Activated CD4-positive, alpha-beta T cell treated with anti-CD3 and anti-CD28 coated beads, Interleukin-2, amount 50 U/mL, for 48 hours (primary cell): ENCODE measurements around the gene DPY19L3.
A peak's percentile ranks its signal among the peaks of the same experiment; 100 is the strongest.
"Not testable (repeated sequence)": the region's sequence is repeated elsewhere in the genome, so short reads cannot be mapped to it uniquely, and the experiment has no call there.

Source experiments
- DNase-seq, 2 experiments: peaks; one replicate each; pipeline ENCODE4 v3.0.0-alpha.2; 2020

Gene DPY19L3

DNA sequence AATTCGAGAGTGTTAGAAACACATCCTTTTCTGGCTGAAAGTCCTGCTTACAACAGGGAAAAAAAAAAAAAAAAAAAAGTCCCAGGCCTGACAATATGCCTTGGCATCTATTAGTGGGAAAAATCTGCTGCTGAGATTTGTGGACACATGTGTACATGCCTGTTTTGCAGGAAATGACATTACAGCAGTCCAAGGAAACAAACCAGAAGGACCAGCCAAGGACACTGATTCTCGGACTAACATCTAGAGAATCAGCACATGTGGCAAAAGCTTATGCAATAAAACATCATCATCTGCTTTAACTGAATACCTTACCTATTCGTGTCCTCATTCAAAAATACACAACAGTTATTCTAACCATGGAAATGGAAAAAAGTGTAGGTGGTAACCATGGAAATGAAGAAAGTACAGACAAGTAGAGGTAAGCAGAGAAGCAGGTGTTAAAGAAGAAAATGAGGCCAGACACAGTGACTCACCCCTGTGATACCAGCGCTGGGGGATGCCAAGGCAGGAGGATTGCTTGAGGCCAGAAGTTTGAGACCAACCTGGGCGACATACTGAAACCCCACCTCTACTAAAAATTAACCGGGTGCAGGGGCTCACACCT, 9.4 kb upstream of the DPY19L3 start:
- DNase-seq = peak in 1 of 2 experiments; percentile 4

DNA sequence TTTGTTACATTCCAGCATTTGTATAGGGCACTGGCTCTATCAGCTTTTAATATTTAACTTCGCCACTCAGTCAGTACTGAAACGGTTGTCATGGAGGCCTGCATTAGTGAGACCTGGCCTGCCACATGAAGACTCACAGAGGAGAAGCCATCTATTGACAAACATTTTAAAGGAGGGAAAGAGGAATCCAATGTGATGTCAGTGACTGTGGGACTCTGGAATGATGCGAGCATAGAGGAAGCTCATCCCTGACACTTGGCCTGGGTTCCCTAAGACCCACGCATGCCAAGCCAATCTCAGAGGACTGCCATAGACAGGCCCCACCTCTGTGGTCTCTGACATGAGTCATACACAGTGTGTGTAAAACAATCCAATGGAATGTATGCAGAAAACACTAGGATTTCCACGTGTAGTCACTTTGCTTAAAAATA, 7.9 kb upstream of the DPY19L3 start:
- DNase-seq = no peak

DNA sequence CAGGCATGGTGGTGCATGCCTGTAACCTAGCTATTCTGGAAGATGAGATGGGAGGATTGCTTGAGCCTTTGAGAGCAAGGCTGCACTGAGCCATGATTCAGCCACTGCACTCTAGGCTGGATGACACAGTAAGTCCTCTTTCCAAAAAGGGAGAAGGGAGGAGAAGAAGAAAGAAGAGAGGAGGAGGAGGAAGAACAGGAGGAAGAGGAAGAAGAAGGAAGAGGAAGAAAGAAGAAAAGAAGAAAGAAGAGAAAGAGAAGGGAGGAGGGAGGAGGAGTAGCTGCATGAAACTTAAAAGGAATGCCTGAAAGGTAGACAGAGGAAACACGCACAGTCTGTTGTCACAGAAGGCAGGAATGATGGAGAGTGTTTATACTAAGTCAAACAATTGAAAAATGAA, 3.6 kb upstream of the DPY19L3 start:
- no peak for DNase-seq

DNA sequence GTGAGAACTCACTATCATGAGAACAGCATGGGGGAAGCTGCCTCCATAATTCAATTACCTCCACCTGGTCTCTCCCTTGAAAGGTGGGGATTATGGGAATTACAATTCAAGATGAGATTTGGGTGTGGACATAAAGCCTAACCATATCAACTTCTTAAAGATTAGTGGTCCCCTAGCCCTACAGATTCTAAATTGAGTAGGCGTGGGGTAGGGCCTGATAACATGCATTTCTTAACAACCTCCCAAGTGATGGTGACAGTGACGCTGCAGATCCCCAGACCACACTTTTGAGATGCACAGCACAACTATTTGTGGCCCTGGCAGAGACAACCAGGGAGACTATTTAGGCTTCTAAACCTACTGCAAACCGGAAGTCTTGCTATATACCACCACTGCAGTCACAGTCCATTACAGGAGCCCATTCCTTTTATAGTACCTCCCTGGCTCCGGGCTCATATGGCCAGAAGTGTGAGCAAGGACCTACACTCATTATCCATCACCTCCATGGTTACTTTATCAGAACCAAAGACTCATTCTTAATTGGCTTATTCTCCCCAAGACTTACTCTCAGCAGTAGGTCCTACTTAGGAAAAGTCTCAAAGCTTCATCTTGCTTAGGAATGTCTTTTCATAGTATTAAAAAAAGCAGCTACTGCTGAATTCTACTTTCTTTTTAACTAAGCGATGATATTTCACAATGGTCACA, 2.1 kb upstream of the DPY19L3 start:
- DNase-seq = no peak

DNA sequence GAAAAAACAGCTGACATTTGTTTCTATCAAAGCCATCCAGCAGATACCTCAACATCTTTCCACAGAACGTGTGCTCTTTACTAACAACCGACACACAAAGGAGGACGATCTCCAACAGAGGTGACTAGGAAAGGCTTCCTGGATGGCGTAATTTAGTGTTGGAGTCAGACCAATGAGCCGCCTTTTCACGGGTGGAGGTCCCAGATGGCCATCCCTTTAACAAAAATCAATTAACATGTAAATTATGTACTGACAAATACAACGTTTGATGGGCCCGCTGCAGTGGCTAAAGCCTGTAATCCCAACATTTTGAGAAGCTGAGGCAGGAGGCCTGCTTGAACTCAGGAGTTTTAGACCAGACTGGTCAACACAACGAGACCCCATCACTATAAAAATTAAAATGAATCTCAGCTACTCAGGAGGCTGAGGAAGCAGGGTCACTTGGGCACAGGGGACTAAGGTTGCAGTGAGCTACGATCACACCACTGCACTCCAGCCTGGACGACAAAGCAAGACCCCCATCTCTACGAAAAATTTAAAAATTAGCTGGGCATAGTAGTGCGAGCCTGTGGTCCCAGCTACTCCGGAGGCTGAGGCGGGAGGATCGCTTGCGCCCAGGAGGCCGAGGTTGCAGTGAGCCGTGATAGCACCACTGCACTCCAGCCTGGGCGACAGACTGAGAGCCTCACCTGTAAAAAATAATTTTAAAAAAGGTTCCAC, 1.2 kb upstream of the DPY19L3 start:
- peak; percentile 2 to 12 for DNase-seq

DNA sequence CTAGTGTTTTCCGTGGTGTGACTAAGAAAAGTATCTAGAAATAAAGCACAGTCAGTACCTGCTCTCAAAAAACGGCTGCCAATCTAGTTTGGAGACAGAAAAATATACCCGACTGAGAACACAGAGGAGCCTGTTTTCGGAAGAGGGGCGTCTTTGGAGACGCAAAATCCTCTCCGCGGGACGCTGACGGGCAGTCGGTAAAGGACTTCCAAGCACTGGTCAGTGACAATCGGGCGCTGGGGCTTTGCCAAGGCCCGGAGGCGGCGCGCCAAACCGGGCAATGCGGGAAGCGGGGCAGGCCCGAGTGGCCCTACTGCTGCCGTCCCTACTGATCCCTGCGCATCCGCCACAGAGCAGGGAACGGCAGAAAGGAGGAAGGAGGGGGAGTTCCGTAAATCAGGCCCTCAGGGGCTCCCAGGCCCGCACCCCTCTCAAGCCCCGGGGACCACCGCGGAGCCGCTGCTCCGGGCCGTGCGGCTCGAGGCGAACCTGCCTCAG, 588 bp upstream of the DPY19L3 start:
- DNase-seq = peak; percentile 29 to 39

DNA sequence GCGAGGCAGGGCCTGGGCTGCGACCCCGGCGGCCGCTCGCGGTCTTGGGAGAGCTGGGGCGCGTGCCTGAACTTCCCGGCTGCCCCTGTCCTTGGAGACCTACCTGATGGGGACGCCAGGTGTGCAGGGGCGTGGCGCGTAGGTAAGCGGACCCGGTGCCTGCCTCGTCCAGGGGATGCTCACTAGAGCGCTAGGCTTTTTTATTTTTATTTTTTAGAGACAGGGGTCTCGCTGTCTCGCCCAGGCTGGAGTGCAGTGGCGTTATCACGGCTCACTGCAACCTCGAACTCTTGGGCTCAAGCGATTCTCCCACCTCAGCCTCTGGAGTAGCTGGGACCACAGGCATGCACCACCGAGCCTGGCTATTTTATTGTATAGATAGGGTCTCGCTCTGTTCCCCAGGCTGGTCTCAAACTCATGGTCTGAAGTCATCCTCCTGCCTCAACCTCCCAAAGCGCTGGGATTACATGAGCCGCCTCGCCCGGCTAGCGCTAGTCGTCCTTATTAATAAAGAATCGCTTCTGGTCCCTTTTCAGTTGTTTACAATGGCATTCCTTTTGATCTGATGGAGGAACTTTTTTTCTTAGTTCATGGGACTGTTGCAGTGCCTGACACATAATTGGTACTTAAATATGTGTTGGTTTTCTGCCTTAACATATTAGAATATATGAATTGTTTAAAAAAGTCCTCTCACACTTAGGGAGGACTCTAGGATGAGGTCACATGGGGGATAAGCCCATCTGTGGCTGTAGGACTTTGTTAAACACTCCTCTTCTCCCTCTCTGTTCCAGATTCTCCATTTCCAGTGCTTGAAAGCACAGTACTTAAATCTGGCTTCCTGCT, 812 bp downstream of the DPY19L3 start:
- DNase-seq = no peak

DNA sequence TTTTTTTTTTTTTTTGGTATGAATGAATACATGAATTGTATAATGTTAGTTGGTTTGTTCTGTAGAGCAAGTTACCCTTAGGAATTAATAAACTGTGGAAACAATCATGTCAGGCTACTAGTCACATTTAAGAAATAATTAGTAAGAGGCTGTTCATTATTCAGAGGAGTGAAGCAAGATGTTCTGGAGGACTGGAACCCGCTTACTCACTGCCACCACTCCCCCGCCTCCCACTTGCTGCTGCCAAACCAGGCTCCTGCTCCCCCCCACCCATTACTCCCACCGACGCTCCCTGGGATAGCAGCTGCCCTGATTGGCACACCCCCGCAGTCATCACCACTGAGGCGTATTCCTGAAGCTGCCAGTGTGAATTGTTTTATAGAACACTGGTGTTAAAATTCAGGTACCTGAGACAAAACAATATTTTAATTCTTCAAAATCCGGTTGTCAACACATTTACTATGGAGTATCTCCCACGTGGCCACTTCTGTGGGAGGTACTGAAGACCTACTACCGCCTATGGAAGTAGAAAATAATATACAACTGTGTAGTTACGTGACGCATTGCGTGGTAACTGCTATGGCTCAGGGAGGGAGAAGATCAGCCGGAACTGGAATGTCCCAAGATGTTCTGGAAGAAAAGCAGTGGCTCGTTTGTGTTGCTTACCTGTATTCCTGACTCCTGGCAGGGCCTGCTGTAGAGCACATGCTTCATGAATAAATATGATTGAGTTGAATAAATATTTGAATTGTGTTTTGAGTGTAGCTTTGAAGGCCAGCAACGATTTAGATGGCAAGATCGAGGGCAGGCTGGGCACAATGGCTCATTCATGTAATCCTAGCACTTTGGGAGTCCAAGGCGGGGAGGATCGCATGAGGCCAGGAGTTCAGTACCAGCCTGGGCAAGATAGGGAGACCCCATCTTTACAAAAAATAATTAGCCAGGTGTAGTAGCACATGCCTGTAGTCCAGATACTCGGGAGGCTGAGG, 1.7 kb downstream of the DPY19L3 start:
- DNase-seq = no peak

DNA sequence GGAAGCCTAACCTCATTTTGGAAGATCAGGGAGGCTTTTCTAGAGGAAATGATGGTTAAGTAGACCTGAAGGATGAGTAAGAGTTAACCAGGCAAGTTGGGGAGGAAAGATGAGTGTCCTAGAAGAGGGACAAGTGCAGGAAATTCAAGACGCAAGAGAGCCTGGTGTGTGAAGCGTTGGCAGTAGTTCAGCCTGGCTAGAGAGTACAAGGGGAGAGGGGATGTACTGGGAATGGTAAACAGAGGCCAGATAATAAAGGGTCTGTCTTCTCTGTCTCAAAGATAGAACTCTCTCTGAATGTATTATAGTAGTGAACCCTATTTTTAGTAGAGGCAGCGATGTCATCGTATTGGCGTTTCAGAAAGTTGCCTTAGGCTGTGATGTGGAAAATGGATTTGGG, 9.7 kb downstream of the DPY19L3 start:
- no peak for DNase-seq

DNA sequence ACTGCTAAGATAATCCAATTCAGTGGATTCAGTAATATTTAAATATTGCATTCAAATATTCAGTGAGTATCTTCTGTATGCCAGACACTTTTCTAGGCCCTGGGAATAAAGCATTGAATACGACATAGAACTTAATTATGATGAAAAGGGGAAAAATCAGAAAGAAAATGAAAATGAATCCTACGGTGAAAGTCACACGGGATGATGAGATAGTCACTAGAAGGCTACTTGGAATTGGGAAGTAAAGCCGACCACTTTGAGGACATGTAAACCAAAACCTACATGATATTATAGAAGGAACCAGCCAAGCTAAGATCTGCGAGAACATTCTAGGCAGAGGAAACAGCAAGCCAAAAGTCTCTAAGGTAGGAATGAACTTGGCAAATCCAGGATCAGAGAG, 10.1 kb downstream of the DPY19L3 start:
- no peak for DNase-seq

DNA sequence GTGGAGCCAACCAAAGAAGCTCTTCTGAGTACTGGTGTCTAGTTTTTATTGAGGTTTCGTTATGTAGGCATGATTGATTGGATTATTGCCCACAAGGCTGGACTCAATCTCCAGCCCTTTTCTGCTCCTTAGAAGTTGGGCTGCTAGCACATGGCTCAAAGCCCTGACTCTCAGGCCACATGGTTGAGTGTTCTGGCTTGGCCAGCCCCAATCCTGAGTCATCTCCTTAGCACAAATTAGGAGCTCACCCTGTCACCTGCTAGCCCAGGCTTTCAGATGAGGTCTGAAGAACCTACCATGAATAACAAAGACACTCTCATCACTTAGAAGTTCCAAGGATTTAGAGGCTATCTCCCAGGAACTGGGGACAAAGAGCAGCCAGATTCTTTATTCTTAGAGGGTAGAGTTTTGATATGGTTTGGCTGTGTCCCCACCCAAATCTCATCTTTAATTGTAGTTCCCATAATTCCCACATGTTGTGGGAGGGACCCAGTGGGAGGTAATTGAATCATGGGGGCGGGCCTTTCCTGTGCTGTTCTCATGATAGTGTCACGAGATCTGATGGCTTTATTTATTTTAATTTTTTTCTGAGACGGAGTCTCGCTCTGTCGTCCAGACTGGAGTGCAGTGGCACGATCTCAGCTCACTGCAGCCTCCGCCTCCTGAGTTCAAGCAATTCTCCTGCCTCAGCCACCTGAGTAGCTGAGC, 11.3 kb downstream of the DPY19L3 start:
- no peak for DNase-seq

DNA sequence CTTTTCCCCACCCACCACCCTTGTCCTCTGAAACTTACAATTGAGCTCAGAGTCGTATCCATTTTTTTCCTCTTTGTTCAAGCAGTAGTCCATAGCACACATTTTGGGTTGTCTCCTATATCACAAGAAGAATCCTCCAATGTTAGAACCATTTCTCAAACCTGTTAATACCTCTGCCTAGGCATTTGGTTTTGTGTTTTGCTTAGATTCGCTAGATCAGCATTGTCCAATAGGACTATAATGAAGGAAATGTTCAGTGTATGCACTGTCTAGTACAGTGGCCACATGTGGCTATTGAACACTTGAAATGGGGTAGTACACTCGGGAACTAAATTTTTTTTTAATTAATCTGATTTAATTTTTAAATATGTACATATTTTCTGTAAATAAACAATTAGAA, 12.6 kb downstream of the DPY19L3 start:
- no peak for DNase-seq

DNA sequence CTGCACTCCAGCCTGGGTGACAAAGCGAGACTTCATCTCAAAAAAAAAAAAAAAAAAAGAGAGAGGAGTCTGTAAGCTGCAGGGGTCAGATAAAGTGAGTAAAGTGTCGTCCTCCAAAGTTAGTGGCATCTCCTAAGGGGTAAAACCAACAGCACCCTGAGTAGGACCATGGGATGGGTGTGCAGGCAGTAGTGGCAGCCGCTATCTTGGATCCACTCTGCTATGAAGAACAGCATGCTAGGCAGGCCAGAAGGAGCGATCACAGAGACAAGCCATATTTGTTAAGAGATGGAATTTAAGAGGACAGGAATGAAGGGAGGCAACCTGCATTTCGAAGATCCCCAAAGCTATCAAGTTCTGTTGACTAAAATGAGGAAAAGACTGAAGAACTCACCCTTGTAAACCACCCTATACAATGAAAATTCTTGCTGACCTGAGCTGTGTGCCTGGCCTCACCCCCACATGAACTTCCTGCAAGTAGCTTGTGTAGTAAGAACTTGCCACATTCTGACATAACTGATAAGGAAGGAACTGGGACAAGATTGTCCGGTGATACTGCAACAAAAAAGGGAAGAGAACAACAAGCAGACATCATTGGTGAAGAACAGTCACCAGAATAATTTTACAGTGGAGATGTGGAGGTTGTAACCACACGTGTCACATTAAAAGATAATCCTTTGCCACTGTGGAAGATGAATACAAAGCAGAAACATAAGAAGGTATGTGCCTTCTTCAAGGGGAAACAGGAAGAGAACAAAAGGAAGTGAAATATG, 16.2 kb downstream of the DPY19L3 start:
- no peak for DNase-seq

DNA sequence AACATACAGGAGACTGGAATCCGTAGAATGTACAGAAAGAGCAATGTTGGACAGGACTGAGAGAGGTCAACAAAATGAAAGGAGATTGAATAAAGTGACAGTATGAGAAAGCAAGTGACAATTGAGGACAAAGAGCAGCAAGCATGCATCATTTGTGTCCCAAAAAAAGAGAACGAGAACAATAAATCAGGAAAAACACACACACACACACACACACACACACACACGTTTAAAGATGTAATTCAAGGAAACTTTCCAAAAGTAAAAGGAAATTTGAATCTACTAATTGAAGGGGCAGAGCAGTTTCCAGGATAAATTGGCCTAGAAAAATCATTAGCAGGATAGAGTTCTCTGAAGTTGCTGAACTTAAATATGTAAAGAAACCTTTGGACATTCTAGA, 16.9 kb downstream of the DPY19L3 start:
- DNase-seq = no peak

DNA sequence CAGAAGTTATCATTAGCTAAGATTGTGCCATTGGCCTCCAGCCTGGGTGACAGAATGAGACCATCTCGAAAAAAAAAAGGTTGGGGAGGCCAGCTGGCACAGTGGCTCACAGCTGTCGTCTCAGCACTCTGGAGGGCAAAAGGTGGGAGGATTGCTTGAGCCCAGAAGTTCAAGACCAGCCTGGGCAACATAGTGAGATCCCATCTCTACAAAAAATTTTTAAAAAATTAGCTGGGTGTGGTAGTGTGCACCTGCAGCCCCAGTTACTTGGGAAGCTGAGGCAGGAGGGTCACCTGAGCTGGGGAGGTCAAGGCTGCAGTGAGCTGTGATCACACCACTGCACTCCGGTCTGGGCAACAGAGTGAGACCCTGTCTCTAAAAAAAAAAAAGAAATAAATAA, 18.4 kb downstream of the DPY19L3 start:
- DNase-seq = not testable (repeated sequence)

DNA sequence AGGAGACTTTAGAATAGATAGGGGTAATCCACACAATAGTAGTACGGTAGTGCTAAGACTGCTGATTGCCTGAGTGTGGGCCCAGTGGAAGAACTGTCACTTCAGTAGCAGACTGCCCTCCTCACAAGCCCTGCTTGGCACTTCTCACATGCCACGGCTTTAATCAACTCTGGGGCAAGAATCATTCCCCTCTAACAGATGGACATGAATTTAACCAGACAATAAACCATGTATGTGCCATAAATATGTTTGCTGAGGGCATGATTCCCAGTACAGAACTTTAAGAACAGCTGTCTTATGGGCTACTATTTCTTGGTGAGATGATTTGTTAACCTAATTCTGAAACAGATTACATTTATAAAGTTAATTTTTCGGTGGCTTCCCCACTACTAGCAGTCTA, 22.0 kb downstream of the DPY19L3 start:
- DNase-seq = no peak

DNA sequence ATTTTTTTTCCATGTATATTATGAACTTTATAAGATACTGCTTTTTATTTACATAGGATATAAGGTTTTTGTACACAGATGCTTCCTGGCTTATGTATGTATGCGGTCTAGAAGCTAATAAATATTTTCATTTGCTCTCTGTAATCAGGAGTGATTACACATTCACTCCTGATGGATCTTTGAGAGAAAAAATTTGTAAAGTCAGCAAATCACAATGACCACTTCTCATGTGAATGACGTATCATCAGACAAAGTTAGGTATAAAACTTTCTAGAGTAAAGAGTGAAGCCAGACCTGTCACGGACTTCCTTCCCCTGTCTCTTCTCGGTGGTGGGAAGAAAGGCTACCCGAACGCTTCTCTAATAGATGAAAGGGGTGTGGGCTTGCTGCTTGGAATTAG, 31.1 kb downstream of the DPY19L3 start:
- DNase-seq = no peak

DNA sequence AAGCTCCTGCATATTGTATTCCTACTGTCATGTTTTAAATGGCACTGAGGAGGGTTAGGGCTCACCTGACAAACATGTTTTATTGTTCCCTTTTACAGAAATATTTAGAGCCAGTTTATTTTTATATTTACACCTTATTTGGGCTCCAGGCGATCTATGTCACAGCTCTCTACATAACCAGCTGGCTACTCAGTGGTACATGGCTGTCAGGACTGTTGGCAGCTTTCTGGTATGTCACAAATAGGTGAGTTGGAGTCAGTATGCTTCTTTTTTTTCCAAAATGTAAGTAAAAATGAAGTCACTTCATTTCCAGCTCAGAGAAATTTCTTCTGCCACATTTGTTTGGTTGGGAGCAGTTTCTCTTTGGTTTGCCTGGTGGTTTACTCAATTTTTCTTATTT, 31.5 kb downstream of the DPY19L3 start:
- DNase-seq = no peak

DNA sequence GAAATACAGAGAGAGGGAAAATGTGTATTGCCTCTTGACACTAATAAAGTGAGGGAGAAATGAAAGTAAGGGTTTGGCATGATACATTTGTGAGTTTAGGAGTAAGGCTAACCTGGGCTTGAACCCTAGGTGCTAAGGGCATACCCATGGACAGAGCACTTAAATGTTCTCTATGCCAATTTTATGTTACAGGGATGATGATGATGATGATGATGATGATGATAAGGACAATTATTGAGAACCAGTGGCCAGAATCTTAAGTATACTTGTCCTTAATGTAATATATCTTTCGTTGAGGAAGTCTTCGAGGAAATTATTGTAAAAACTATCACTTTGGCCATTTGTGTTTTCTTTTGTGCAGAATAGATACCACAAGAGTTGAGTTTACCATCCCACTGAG, 33.2 kb downstream of the DPY19L3 start:
- no peak for DNase-seq

DNA sequence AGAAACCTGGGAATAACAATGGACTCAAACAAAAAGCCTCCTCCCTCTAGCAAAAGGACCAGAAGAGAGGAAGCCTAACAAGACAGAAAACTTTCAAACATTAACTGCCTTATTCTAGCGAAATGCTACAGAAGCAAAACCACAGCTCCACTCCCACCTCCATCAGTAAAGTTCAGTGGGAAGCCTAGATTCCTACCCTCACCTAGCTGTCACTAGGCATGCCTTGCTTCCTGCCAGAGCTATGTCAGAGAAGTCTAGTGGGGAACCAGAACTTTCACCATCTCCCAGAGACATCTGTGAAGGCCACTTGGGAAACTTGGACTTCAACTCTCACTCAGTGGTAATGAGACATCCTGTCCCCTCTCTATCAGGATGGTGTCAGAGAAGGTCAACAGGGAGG, 37.1 kb downstream of the DPY19L3 start:
- DNase-seq = no peak
